HG03159 (cell line): ENCODE measurements around the gene ARL8A.
"Not testable (repeated sequence)": the region's sequence is repeated elsewhere in the genome, so short reads cannot be mapped to it uniquely, and the experiment has no call there.

Experiments
- ATAC-seq: cut with Tn5 transposase; IDR thresholded peaks from one replicate; pipeline ENCODE4 v1.9.1; 2021; ENCODE audit warnings: mild to moderate bottlenecking, moderate library complexity; ENCODE audit not compliant: unreplicated experiment

Gene ARL8A

GRCh38 chr1:202159534-202160371 lies 15.2 kb upstream of the ARL8A start:
- ATAC-seq = no peak

GRCh38 chr1:202158810-202159533 lies 14.4 kb upstream of the ARL8A start:
- no peak for ATAC-seq

- no peak for ATAC-seq
Observed at GRCh38 chr1:202157945-202158344, 13.4 kb upstream of the ARL8A start.

GRCh38 chr1:202156590-202156989 lies 12.1 kb upstream of the ARL8A start:
- ATAC-seq = no peak

GRCh38 chr1:202155478-202156021 lies 11.0 kb upstream of the ARL8A start:
- no peak for ATAC-seq

- no peak for ATAC-seq
Observed at GRCh38 chr1:202154766-202155477, 10.4 kb upstream of the ARL8A start.

GRCh38 chr1:202154148-202154765 lies 9.7 kb upstream of the ARL8A start:
- no peak for ATAC-seq

GRCh38 chr1:202153284-202153683 lies 8.7 kb upstream of the ARL8A start:
- no peak for ATAC-seq

GRCh38 chr1:202152399-202152798 lies 7.9 kb upstream of the ARL8A start:
- ATAC-seq = no peak

- ATAC-seq = no peak
Observed at GRCh38 chr1:202151045-202151444, 6.5 kb upstream of the ARL8A start.

GRCh38 chr1:202150602-202151001 lies 6.1 kb upstream of the ARL8A start:
- no peak for ATAC-seq

GRCh38 chr1:202150187-202150586 lies 5.7 kb upstream of the ARL8A start:
- no peak for ATAC-seq

GRCh38 chr1:202149566-202149965 lies 5.0 kb upstream of the ARL8A start:
- no peak for ATAC-seq

- ATAC-seq = no peak
Observed at GRCh38 chr1:202148391-202148790, 3.9 kb upstream of the ARL8A start.

GRCh38 chr1:202146993-202147392 lies 2.5 kb upstream of the ARL8A start:
- ATAC-seq = no peak

- ATAC-seq = no peak
Observed at GRCh38 chr1:202146279-202146678, 1.7 kb upstream of the ARL8A start.

- not testable (repeated sequence) for ATAC-seq
Observed at GRCh38 chr1:202145744-202146140, 1.2 kb upstream of the ARL8A start.

- no peak for ATAC-seq
Observed at GRCh38 chr1:202145068-202145743, 669 bp upstream of the ARL8A start.

- ATAC-seq = peak; percentile 41
Observed at GRCh38 chr1:202143768-202144401, 652 bp downstream of the ARL8A start.
